Endodermal cell (in vitro differentiated cells): ENCODE data around the gene CMYA5. TPM values are rescaled to one million over a fixed set of nuclear protein-coding genes. Genes with fewer than 3 reads are reported as not detected.
"Not testable (repeated sequence)": the region's sequence is repeated elsewhere in the genome, so short reads cannot be mapped to it uniquely, and the experiment has no call there.

Source experiments
- DNase-seq: peaks from one replicate; pipeline ENCODE4 v3.0.0-alpha.2; 2017
- H3K27ac ChIP-seq: 2 replicates; pipeline ENCODE4 v1.5.1; 2013; ENCODE audit warnings: mild to moderate bottlenecking, low read depth, low read length, moderate library complexity
- H3K27me3 ChIP-seq: 2 replicates; pipeline ENCODE4 v1.6.1; 2013; ENCODE audit warnings: mild to moderate bottlenecking, low read length, moderate library complexity; ENCODE audit not compliant: insufficient read depth, control insufficient read depth, poor library complexity, severe bottlenecking
- H3K36me3 ChIP-seq: 2 replicates; pipeline ENCODE4 v1.7.0; 2013; ENCODE audit warnings: mild to moderate bottlenecking, low read length, moderate library complexity; ENCODE audit not compliant: control insufficient read depth, insufficient read depth
- H3K4me1 ChIP-seq: one replicate; pipeline ENCODE4 v1.7.0; 2013; ENCODE audit warnings: low read length; ENCODE audit not compliant: control insufficient read depth, insufficient read depth
- H3K4me3 ChIP-seq: 2 replicates; pipeline ENCODE4 v1.5.1; 2013; ENCODE audit warnings: mild to moderate bottlenecking, low read length, moderate library complexity
- H3K9ac ChIP-seq: 2 replicates; pipeline ENCODE4 v1.6.1; 2013; ENCODE audit warnings: mild to moderate bottlenecking, low read length, moderate library complexity; ENCODE audit not compliant: poor library complexity, severe bottlenecking; ENCODE audit errors: extremely low read depth
- H3K9me3 ChIP-seq: 2 replicates; pipeline ENCODE4 v1.6.1; 2013; ENCODE audit warnings: mild to moderate bottlenecking, low read length, moderate library complexity; ENCODE audit not compliant: control insufficient read depth
- H3K27ac Mint-ChIP-seq: 2 replicates; pipeline ENCODE4 v1.8.0; 2020; ENCODE audit warnings: mixed read lengths
- H3K27me3 Mint-ChIP-seq: 2 replicates; pipeline ENCODE4 v1.8.0; 2021; ENCODE audit warnings: mild to moderate bottlenecking, mixed read lengths; ENCODE audit not compliant: insufficient read depth
- H3K36me3 Mint-ChIP-seq: 2 replicates; pipeline ENCODE4 v1.8.0; 2020; ENCODE audit warnings: low read depth, mixed read lengths
- H3K4me1 Mint-ChIP-seq: 2 replicates; pipeline ENCODE4 v1.8.0; 2020; ENCODE audit warnings: mixed read lengths
- H3K4me3 Mint-ChIP-seq: 2 replicates; pipeline ENCODE4 v1.8.0; 2020; ENCODE audit warnings: mild to moderate bottlenecking, moderate library complexity, mixed read lengths
- H3K9me3 Mint-ChIP-seq: 2 replicates; pipeline ENCODE4 v1.8.0; 2020; ENCODE audit warnings: mild to moderate bottlenecking, mixed read lengths
- WGBS, 2 experiments: methylation state at CpG; one replicate each; pipeline versions ENCODE4 v1.1.5 to v1.1.7; 2013; ENCODE audit warnings: missing lambda C conversion rate in 2 of 2, mixed read lengths in 1 of 2; ENCODE audit not compliant: insufficient coverage in 1 of 2, insufficient read length in 1 of 2; 5-methylcytosine and 5-hydroxymethylcytosine counted together
- total RNA-seq, 2 donors: library from RNA; stranded (reverse); fragmentation: NEBNext Ultra II Directional in 1 of 2; extraction: Animal tissue kit (Norgen Biotek cat#: 25700) in 1 of 2; gene quantifications; 2 replicates in 1 of 2; 3 replicates in 1 of 2; pipeline ENCODE4 v1.2.1, GENCODE V29; 2021
- TF ChIP-seq, protein P1 (sequence below): fragments of 200-600 bp; sonication (generic); conservative IDR thresholded peaks from 2 replicates; pipeline ENCODE4 v1.5.0; 2021; ENCODE audit warnings: antibody characterized with exemption, mild to moderate bottlenecking

The CMYA5 gene
- total RNA-seq, 2 donors from 2014 or later = 0.69 to 1.6 TPM

DNA sequence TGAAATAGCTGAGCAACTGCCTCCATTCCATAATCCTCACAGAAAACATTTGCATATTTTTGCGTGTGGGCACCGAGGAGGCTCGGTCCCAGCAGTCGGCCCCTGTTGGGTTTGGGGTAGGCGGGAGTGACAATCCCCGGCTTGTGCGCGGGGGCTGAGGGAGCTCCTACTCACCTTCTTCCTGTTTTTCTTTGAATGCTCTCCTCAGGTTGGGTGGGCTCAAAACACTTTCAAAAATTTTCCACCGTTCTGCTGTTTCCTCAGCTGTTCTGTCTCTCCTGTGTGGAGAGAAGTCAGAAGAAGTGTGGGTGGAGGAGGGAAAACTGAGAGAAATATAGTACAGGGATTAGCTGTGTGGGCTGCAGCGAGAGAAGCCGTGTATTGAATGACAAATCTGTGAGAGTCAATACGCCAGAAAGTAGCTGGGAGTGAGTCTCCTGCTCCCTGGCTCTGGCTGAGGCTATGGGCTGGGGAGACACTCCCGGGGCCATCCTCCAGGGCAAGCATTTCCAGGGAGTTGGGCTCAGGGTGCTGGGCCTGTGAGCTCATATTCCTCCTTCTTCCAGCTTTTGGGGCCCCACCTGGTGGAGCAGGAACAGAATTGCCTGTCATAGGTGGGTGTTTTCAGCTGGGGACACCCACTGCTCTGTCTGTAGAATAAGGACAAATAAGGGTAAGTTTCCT, 84.7 kb downstream of the CMYA5 start:
- peak; percentile 95 for DNase-seq
- Histone ChIP-seq H3K27ac (no peak overlapping the region), H3K27me3 (no peaks in the 10 kb centered on the region), H3K4me1 (no peaks in the 10 kb centered on the region), H3K36me3 (no peaks in the 10 kb centered on the region), H3K4me3 (no peak overlapping the region), H3K9ac (no peak overlapping the region), H3K9me3 (peaks cover 19% of the 10 kb centered on the region)
- peaks cover 9% of the 10 kb centered on the region for H3K4me1 Mint-ChIP-seq
- H3K27me3 Mint-ChIP-seq = no peaks in the 10 kb centered on the region
- H3K36me3 Mint-ChIP-seq = peaks cover 4% of the 10 kb centered on the region
- H3K27ac Mint-ChIP-seq = peak overlapping the region; percentile 86
- H3K9me3 Mint-ChIP-seq = peaks cover 17% of the 10 kb centered on the region
- TF ChIP-seq, protein P1, sequence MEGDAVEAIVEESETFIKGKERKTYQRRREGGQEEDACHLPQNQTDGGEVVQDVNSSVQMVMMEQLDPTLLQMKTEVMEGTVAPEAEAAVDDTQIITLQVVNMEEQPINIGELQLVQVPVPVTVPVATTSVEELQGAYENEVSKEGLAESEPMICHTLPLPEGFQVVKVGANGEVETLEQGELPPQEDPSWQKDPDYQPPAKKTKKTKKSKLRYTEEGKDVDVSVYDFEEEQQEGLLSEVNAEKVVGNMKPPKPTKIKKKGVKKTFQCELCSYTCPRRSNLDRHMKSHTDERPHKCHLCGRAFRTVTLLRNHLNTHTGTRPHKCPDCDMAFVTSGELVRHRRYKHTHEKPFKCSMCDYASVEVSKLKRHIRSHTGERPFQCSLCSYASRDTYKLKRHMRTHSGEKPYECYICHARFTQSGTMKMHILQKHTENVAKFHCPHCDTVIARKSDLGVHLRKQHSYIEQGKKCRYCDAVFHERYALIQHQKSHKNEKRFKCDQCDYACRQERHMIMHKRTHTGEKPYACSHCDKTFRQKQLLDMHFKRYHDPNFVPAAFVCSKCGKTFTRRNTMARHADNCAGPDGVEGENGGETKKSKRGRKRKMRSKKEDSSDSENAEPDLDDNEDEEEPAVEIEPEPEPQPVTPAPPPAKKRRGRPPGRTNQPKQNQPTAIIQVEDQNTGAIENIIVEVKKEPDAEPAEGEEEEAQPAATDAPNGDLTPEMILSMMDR = peak; percentile 84
- H3K4me3 Mint-ChIP-seq = peak overlapping the region; percentile 28
- 83 to 86% methylated on average over 9 to 13 of the region's 13 CpGs for WGBS, 2 experiments

GRCh38 chr5:79774855-79775237, 85.2 kb downstream of the CMYA5 start:
- Histone ChIP-seq H3K4me3 (no peak overlapping the region), H3K27ac (no peak overlapping the region), H3K9me3 (peaks cover 13% of the 10 kb centered on the region), H3K27me3 (no peaks in the 10 kb centered on the region), H3K36me3 (no peaks in the 10 kb centered on the region), H3K9ac (no peak overlapping the region), H3K4me1 (no peaks in the 10 kb centered on the region)
- Mint-ChIP-seq H3K27me3 (no peaks in the 10 kb centered on the region), H3K9me3 (peaks cover 12% of the 10 kb centered on the region), H3K4me3 (no peak overlapping the region), H3K27ac (no peak overlapping the region), H3K4me1 (peaks cover 9% of the 10 kb centered on the region), H3K36me3 (no peaks in the 10 kb centered on the region)
- no peak for DNase-seq
- WGBS, 2 experiments = 92 to 93% methylated on average over 3 to 4 of the region's 4 CpGs
- TF ChIP-seq, protein P1 = no peak

GRCh38 chr5:79784741-79785140, 95.1 kb downstream of the CMYA5 start:
- not testable (repeated sequence) for H3K27me3 ChIP-seq, H3K36me3 Mint-ChIP-seq, H3K27me3 Mint-ChIP-seq, H3K9ac ChIP-seq, H3K9me3 Mint-ChIP-seq, H3K9me3 ChIP-seq, H3K36me3 ChIP-seq, H3K4me1 ChIP-seq, DNase-seq, H3K27ac ChIP-seq
- H3K4me1 Mint-ChIP-seq = peaks cover 15% of the 10 kb centered on the region
- H3K27ac Mint-ChIP-seq = peak overlapping the region; percentile 85
- peak overlapping the region; percentile 70 for H3K4me3 ChIP-seq
- 43% methylated on average over 14 of the region's 14 CpGs; no CpG with 5 or more reads in 1 of the 2 experiments for WGBS, 2 experiments
- H3K4me3 Mint-ChIP-seq = peak overlapping the region; percentile 60
